ENCODE results near the gene NOX5. TPM values are rescaled to one million over a fixed set of nuclear protein-coding genes. Genes with fewer than 3 reads are reported as not detected.

NOX5 gene
- total RNA-seq, 1 experiment from 2014 or later, result 2.9 TPM

GRCh38 chr15:69100821-69101220 lies 86.3 kb downstream of the NOX5 start:
- no peak for DNase-seq (ENCODE audit: low read depth)

DNA sequence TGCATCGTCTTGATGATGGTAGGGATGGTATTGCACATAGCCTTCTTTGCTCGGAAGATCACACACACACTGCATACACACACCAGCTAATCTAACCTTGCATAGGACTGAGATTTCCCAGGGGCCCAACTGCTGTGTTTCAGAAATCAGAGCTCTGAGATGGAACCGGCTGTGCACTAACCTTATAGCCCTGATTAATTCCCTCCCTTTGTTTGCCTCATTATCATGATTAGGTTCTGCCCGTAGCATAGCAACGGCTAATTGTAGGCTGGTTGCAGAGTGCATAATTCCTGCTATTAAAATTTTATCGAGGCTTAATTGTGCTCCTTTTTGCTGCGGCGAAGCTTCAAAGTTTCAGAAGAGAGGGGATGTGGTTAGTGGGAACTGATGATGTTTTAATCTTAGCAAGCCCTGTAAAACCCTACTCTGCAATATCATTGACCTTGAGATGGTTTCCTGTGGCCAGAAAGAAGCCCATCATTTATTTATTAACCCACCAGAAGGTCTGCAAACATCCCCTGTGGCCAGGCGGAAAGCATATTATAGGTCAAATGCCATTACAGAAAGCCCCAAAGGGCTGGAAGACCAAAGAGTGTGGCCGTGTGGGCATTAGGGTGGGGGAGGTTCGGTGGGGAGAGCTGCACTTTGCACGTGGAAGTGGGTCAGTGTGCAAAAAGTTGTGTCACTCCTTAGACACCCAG lies 89.7 kb downstream of the NOX5 start:
- no peak for DNase-seq (ENCODE audit: low read depth)

- DNase-seq (ENCODE audit: low read depth), result no peak
Measured at GRCh38 chr15:69105451-69105985, 91.0 kb downstream of the NOX5 start.

DNA sequence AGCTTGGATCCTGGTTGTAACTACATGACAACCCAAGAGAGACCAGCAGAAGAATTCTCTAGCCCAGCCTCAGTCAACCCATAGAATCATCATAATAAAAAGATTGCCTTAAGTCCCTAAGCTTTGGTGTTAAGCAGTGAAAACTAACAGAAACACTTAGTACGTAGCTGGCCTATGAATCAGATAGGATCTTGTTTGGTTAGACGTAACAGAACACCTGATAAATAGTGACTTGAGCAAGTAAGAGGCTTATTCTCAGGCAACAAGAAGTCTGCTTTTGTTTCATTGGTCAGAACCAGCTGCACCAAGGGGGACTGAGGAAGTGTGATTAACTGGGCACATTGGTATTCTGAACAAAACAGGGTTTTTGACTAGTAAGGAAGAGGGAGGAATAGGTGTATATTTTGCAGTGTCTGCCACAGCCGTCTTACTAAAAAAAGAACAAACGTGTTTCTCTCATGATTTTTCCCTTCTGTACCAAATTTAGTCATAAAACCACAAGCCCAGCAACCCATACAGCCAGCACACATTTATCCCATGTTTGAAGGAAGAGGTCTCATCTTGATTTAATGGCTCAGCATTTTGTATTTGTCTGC lies 92.6 kb downstream of the NOX5 start:
- no peak for DNase-seq (ENCODE audit: low read depth)

Other genes starting within 250 kb of the NOX5 start
- gene ANP32A, start 193.8 kb upstream of the NOX5 start, total RNA-seq (2014; rRNA removed; shearing (Covaris generic)), result 95.6 and 119 TPM in 2 replicates
- gene SPESP1, start 84.2 kb upstream of the NOX5 start, total RNA-seq (2014; rRNA removed; shearing (Covaris generic)), result 37.3 and 46.7 TPM in 2 replicates
- gene GLCE, start 145.9 kb downstream of the NOX5 start, total RNA-seq (2014; rRNA removed; shearing (Covaris generic)), result 30.4 and 36.6 TPM in 2 replicates